ENCODE results near the gene IQSEC1.

The IQSEC1 gene

GRCh38 chr3:13015286-13016082 is 57.7 kb downstream of the IQSEC1 start:
- H3K4me3 ChIP-seq (ENCODE audit: low read depth, low read length), result no peak overlapping the region
- DNase-seq (ENCODE audit: low read depth), result no peak
- TF ChIP-seq CTCF (conservative IDR thresholded peaks at IDR 0.05; ENCODE audit: low read depth, low read length), result no peak

GRCh38 chr3:13014755-13015285 is 58.4 kb downstream of the IQSEC1 start:
- no peak for TF ChIP-seq CTCF (conservative IDR thresholded peaks at IDR 0.05; ENCODE audit: low read depth, low read length)
- H3K4me3 ChIP-seq (ENCODE audit: low read depth, low read length), result no peak overlapping the region
- DNase-seq (ENCODE audit: low read depth), result no peak

GRCh38 chr3:13013994-13014754 is 59.1 kb downstream of the IQSEC1 start:
- TF ChIP-seq CTCF (conservative IDR thresholded peaks at IDR 0.05; ENCODE audit: low read depth, low read length), result no peak
- no peak overlapping the region for H3K4me3 ChIP-seq (ENCODE audit: low read depth, low read length)
- no peak for DNase-seq (ENCODE audit: low read depth)

- no peak overlapping the region for H3K4me3 ChIP-seq (ENCODE audit: low read depth, low read length)
- DNase-seq (ENCODE audit: low read depth), result no peak
- TF ChIP-seq CTCF (conservative IDR thresholded peaks at IDR 0.05; ENCODE audit: low read depth, low read length), result no peak
These were observed 59.7 kb downstream of the IQSEC1 start for GRCh38 chr3:13013566-13013965.

GRCh38 chr3:13013151-13013561 is 60.1 kb downstream of the IQSEC1 start:
- DNase-seq (ENCODE audit: low read depth), result no peak
- no peak overlapping the region for H3K4me3 ChIP-seq (ENCODE audit: low read depth, low read length)
- TF ChIP-seq CTCF (conservative IDR thresholded peaks at IDR 0.05; ENCODE audit: low read depth, low read length), result no peak

- no peak for DNase-seq (ENCODE audit: low read depth)
- H3K4me3 ChIP-seq (ENCODE audit: low read depth, low read length), result no peak overlapping the region
- no peak for TF ChIP-seq CTCF (conservative IDR thresholded peaks at IDR 0.05; ENCODE audit: low read depth, low read length)
These were observed 61.0 kb downstream of the IQSEC1 start for GRCh38 chr3:13012221-13012691.
